Left ventricle myocardium inferior (tissue), 1 donor: ENCODE results near the gene MCUB. TPM values are rescaled to one million over a fixed set of nuclear protein-coding genes. Genes with fewer than 3 reads are reported as not detected.

Experiments
- DNase-seq: peaks from one replicate; pipeline ENCODE4 v3.0.0-alpha.2; 2020
- H3K27ac ChIP-seq: fragments of 200-600 bp; replicated peaks from 2 replicates; pipeline ENCODE4 v1.8.0; 2021
- H3K27me3 ChIP-seq: fragments of 200-600 bp; 2 replicates; pipeline ENCODE4 v1.8.0; 2021; ENCODE audit warnings: low read depth
- H3K36me3 ChIP-seq: fragments of 200-600 bp; 2 replicates; pipeline ENCODE4 v1.8.0; 2021
- H3K4me1 ChIP-seq: fragments of 200-600 bp; 2 replicates; pipeline ENCODE4 v1.8.0; 2021
- H3K4me3 ChIP-seq: fragments of 200-600 bp; 2 replicates; pipeline ENCODE4 v1.8.0; 2021; ENCODE audit warnings: mild to moderate bottlenecking, moderate library complexity
- H3K9me3 ChIP-seq: fragments of 200-600 bp; replicated peaks from 2 replicates; pipeline ENCODE4 v1.8.0; 2021
- CTCF ChIP-seq: fragments of 200-600 bp; IDR thresholded peaks from 2 replicates; pipeline ENCODE4 v1.8.0; 2021; ENCODE audit warnings: antibody characterized with exemption, mild to moderate bottlenecking, borderline replicate concordance
- intact Hi-C: fragments of 100-400 bp; cut with micrococcal nuclease; formaldehyde crosslinking; loops from one replicate; pipeline ENCODE4 v1.11.0; 2022
- total RNA-seq: library from RNA; stranded (reverse); fragmentation: NEBNext Ultra II Directional; extraction: Animal tissue kit (Norgen Biotek cat#: 25700); gene quantifications from one replicate; pipeline ENCODE4 v1.2.1, GENCODE V29; 2021
- donor health status: DM: no; HTN: yes; CAD: no; lungs with severe emphysema.

MCUB gene
- total RNA-seq, 1 donor from 2014 or later: 3.3 TPM

DNA sequence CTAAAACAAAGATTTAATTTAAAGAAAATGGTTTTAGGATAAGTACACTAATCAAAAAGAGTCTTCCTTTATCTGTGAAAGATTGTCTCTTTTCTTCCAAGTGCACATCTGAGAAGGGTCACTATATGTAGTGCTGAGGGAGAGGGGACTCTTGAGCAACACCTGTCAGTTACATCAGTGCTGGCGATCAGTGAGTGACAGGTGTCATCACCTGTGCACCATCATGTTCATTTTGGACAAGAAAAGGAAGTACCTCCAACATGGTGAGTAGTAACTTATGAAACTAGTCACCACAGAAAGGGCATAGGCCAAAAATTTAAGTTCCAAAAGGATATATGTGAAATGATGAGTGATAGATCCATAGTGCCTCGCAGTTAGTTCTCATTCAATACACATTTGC, 55.7 kb downstream of the MCUB start:
- DNase-seq: no peak
- Histone ChIP-seq H3K9me3 (peaks cover 10% of the 10 kb centered on the region), H3K36me3 (no peaks in the 10 kb centered on the region), H3K27ac (no peak overlapping the region), H3K27me3 (no peaks in the 10 kb centered on the region), H3K4me1 (no peaks in the 10 kb centered on the region), H3K4me3 (no peak overlapping the region)
- intact Hi-C loops: no loop called here
- TF ChIP-seq CTCF: no peak

GRCh38 chr4:109616243-109616642, 56.2 kb downstream of the MCUB start:
- H3K4me3 ChIP-seq: no peak overlapping the region
- H3K4me1 ChIP-seq: no peaks in the 10 kb centered on the region
- intact Hi-C loops: no loop called here
- H3K27me3 ChIP-seq: no peaks in the 10 kb centered on the region
- no peak for TF ChIP-seq CTCF
- H3K27ac ChIP-seq: no peak overlapping the region
- no peaks in the 10 kb centered on the region for H3K36me3 ChIP-seq
- DNase-seq: no peak
- peaks cover 7% of the 10 kb centered on the region for H3K9me3 ChIP-seq

GRCh38 chr4:109622626-109623025, 62.6 kb downstream of the MCUB start:
- no peak overlapping the region for H3K4me3 ChIP-seq
- intact Hi-C loops: no loop called here
- H3K27me3 ChIP-seq: no peaks in the 10 kb centered on the region
- no peaks in the 10 kb centered on the region for H3K36me3 ChIP-seq
- no peak for DNase-seq
- no peak for TF ChIP-seq CTCF
- no peak overlapping the region for H3K27ac ChIP-seq
- no peaks in the 10 kb centered on the region for H3K4me1 ChIP-seq
- no peaks in the 10 kb centered on the region for H3K9me3 ChIP-seq

- Histone ChIP-seq H3K27me3 (no peaks in the 10 kb centered on the region), H3K27ac (no peak overlapping the region), H3K4me1 (no peaks in the 10 kb centered on the region), H3K36me3 (no peaks in the 10 kb centered on the region), H3K4me3 (no peak overlapping the region), H3K9me3 (no peaks in the 10 kb centered on the region)
- intact Hi-C loops: no loop called here
- DNase-seq: no peak
- no peak for TF ChIP-seq CTCF
These were observed 64.5 kb downstream of the MCUB start for GRCh38 chr4:109624536-109624935.

DNA sequence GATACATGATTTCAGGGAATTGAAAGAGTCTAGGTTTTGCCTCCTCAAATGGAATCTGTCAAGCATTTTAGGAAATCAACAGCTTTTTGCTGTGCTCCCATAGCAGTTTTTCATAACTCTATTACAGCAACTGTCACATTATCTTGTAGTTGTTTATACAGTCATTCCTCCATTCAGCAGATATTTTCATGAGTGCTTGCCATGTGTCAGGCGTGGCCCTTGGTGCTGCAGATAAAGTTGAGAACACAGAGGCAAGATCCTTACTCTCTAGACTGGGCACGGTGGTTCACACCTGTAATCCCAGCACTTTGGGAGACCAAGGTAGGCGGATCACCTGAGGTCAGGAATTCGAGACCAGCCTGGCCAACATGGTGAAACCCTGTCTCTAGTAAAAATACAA, 67.3 kb downstream of the MCUB start:
- no peaks in the 10 kb centered on the region for H3K4me1 ChIP-seq
- no peak overlapping the region for H3K4me3 ChIP-seq
- H3K27me3 ChIP-seq: no peaks in the 10 kb centered on the region
- intact Hi-C loops: no loop called here
- no peaks in the 10 kb centered on the region for H3K36me3 ChIP-seq
- no peak for DNase-seq
- TF ChIP-seq CTCF: no peak
- H3K9me3 ChIP-seq: no peaks in the 10 kb centered on the region
- no peak overlapping the region for H3K27ac ChIP-seq

- intact Hi-C loops: no loop called here
- Histone ChIP-seq H3K9me3 (no peaks in the 10 kb centered on the region), H3K36me3 (no peaks in the 10 kb centered on the region), H3K4me3 (no peak overlapping the region), H3K4me1 (no peaks in the 10 kb centered on the region), H3K27me3 (no peaks in the 10 kb centered on the region), H3K27ac (no peak overlapping the region)
- no peak for DNase-seq
- TF ChIP-seq CTCF: no peak
These were observed 69.7 kb downstream of the MCUB start for GRCh38 chr4:109629775-109630174.
